ENCODE results near the gene PTPN23. TPM values are rescaled to one million over a fixed set of nuclear protein-coding genes. Genes with fewer than 3 reads are reported as not detected.

Gene PTPN23
- total and polyA plus RNA-seq, 2 of the 13 experiments (the other 11 are each of a cell fraction or from before 2014, with no cell fraction given) = 2.3 to 3.7 TPM

GRCh38 chr3:47420511-47421484, 40.0 kb downstream of the PTPN23 start (continued):
- TF ChIP-seq ATF3 (CRISPR knock-in tag; IDR thresholded peaks at IDR 0.05) (0 out of 2 replicates have a peak, but pooled peaks have one; percentile 21), UBTF (CRISPR knock-in tag; IDR thresholded peaks at IDR 0.05) (no peak), SALL1 (CRISPR knock-in tag; IDR thresholded peaks at IDR 0.05) (peak; percentile 14; the same call in 1 of the 2 replicates), RBM22 (optimal IDR thresholded peaks at IDR 0.05; ENCODE audit: low read length) (no peak), ATF2 (CRISPR knock-in tag; IDR thresholded peaks at IDR 0.05) (no peak), SIX1 (CRISPR knock-in tag; IDR thresholded peaks at IDR 0.05; ENCODE audit: borderline replicate concordance) (no peak), ZNF687 (CRISPR knock-in tag; IDR thresholded peaks at IDR 0.05) (peak; percentile 14), SMC3 (IDR thresholded peaks at IDR 0.05; ENCODE audit: low read length) (peak; percentile 86), ZNF10 (CRISPR knock-in tag; IDR thresholded peaks at IDR 0.05; ENCODE audit: borderline replicate concordance, low read depth) (no peak), ZSCAN5A (CRISPR knock-in tag; IDR thresholded peaks at IDR 0.05; ENCODE audit: borderline replicate concordance) (no peak), ZFP91 (CRISPR knock-in tag; IDR thresholded peaks at IDR 0.05; ENCODE audit: borderline replicate concordance) (0 out of 2 replicates have a peak, but pooled peaks have one; percentile 44), ZFP37 (CRISPR knock-in tag; IDR thresholded peaks at IDR 0.05; ENCODE audit: borderline replicate concordance) (no peak), ASH2L (IDR thresholded peaks at IDR 0.05; ENCODE audit: insufficient read length, low read depth, low read length) (no peak)

Measured in HepG2 (cell line).